Keratinocyte (primary cell): ENCODE measurements around the gene SLC25A43.

Experiments
- CTCF ChIP-seq, 3 experiments: IDR thresholded peaks in 1 of 3; conservative IDR thresholded peaks in 1 of 3; optimal IDR thresholded peaks in 1 of 3; 2 replicates in 2 of 3; 3 replicates in 1 of 3; pipeline versions ENCODE3 to v1.5.1; 2011; ENCODE audit warnings: low read length in 3 of 3, mild to moderate bottlenecking in 3 of 3, moderate library complexity in 2 of 3, control low read depth in 1 of 3, inconsistent platforms in 1 of 3; ENCODE audit not compliant: insufficient read depth in 2 of 3; ENCODE audit errors: extremely low read depth in 1 of 3
- EZH2 ChIP-seq: IDR thresholded peaks from one replicate; pipeline ENCODE4 v1.6.1; 2012; ENCODE audit warnings: inconsistent platforms, mild to moderate bottlenecking, low read length, moderate library complexity

GRCh38 chrX:119391279-119391678 lies 7.9 kb upstream of the SLC25A43 start:
- TF ChIP-seq CTCF (optimal IDR thresholded peaks at IDR 0.05 in 1 of 3, IDR thresholded peaks at IDR 0.05 in 1 of 3, conservative IDR thresholded peaks at IDR 0.05 in 1 of 3; ENCODE audit: extremely low read depth in 1 of 3, insufficient read depth in 2 of 3, low read length in 3 of 3) = peak; percentile 21 to 49 (median 39)
- no peak for TF ChIP-seq EZH2
